HG02678 (cell line): ENCODE results near the gene CFAP92.

Source experiments
- ATAC-seq: cut with Tn5 transposase; IDR thresholded peaks from one replicate; pipeline ENCODE4 v1.9.1; 2021; ENCODE audit warnings: mild to moderate bottlenecking, moderate library complexity; ENCODE audit not compliant: unreplicated experiment

Gene CFAP92

GRCh38 chr3:129026728-129027543 is 33.1 kb upstream of the CFAP92 start:
- ATAC-seq = peak; percentile 99

GRCh38 chr3:129025691-129026435 is 32.0 kb upstream of the CFAP92 start:
- ATAC-seq = no peak

- ATAC-seq = no peak
These were observed 31.2 kb upstream of the CFAP92 start for GRCh38 chr3:129025108-129025507.

- no peak for ATAC-seq
These were observed 30.0 kb upstream of the CFAP92 start for GRCh38 chr3:129023909-129024308.

GRCh38 chr3:129023008-129023358 is 29.1 kb upstream of the CFAP92 start:
- no peak for ATAC-seq

- ATAC-seq = no peak
These were observed 28.5 kb upstream of the CFAP92 start for GRCh38 chr3:129022114-129023007.

- no peak for ATAC-seq
These were observed 27.3 kb upstream of the CFAP92 start for GRCh38 chr3:129021140-129021551.

- no peak for ATAC-seq
These were observed 26.8 kb upstream of the CFAP92 start for GRCh38 chr3:129020691-129021090.

GRCh38 chr3:129019266-129019665 is 25.4 kb upstream of the CFAP92 start:
- no peak for ATAC-seq

GRCh38 chr3:129018751-129019150 is 24.9 kb upstream of the CFAP92 start:
- ATAC-seq = no peak

- ATAC-seq = no peak
These were observed 24.4 kb upstream of the CFAP92 start for GRCh38 chr3:129018271-129018670.

GRCh38 chr3:129017484-129017899 is 23.6 kb upstream of the CFAP92 start:
- ATAC-seq = no peak

GRCh38 chr3:129016720-129017483 is 23.0 kb upstream of the CFAP92 start:
- peak; percentile 64 for ATAC-seq

GRCh38 chr3:129016356-129016719 is 22.5 kb upstream of the CFAP92 start:
- no peak for ATAC-seq

- no peak for ATAC-seq
These were observed 21.7 kb upstream of the CFAP92 start for GRCh38 chr3:129015388-129016105.

GRCh38 chr3:129014793-129015345 is 21.0 kb upstream of the CFAP92 start:
- ATAC-seq = no peak

GRCh38 chr3:129014148-129014547 is 20.3 kb upstream of the CFAP92 start:
- no peak for ATAC-seq

GRCh38 chr3:129013491-129013891 is 19.6 kb upstream of the CFAP92 start:
- no peak for ATAC-seq

- ATAC-seq = no peak
These were observed 16.6 kb upstream of the CFAP92 start for GRCh38 chr3:129010310-129010956.
